ENCODE data around the gene CALD1. TPM values are rescaled to one million over a fixed set of nuclear protein-coding genes. Genes with fewer than 3 reads are reported as not detected.

CALD1 gene
- total RNA-seq, 1 donor from 2014 or later = 118 TPM

- Histone ChIP-seq H3K79me2 (ENCODE audit: low read depth) (no peaks in the 10 kb centered on the region), H4K20me1 (ENCODE audit: low read depth) (no peaks in the 10 kb centered on the region)
- no peaks in the 10 kb centered on the region for H3K4me1 Mint-ChIP-seq
Measured at GRCh38 chr7:134839298-134839697, 59.9 kb downstream of the CALD1 start.

GRCh38 chr7:134842062-134842461, 62.6 kb downstream of the CALD1 start:
- no peak overlapping the region for H3K27ac Mint-ChIP-seq
- no peaks in the 10 kb centered on the region for H4K20me1 ChIP-seq (ENCODE audit: low read depth)
- H3K4me1 Mint-ChIP-seq = no peaks in the 10 kb centered on the region

More at GRCh38 chr7:134839298-134839697, 59.9 kb downstream of the CALD1 start:
- Histone ChIP-seq H3K27me3 (no peaks in the 10 kb centered on the region), H3K4me1 (no peaks in the 10 kb centered on the region), H3K9me3 (ENCODE audit: low read depth) (no peaks in the 10 kb centered on the region), H3F3A (ENCODE audit: low read depth) (no peaks in the 10 kb centered on the region), H3K27ac (no peak overlapping the region), H3K9ac (no peak overlapping the region), H3K4me3 (no peak overlapping the region), H2AFZ (replicated peaks) (no peak overlapping the region), H3K36me3 (no peaks in the 10 kb centered on the region), H3K4me2 (no peak overlapping the region)
- Mint-ChIP-seq H3K27ac (no peak overlapping the region), H3K27me3 (ENCODE audit: insufficient read depth, low read depth) (no peaks in the 10 kb centered on the region), H3K36me3 (no peaks in the 10 kb centered on the region), H3K4me3 (no peak overlapping the region), H3K9me3 (no peaks in the 10 kb centered on the region)
- no peak for TF ChIP-seq EZH2 (IDR thresholded peaks at IDR 0.05)
- TF ChIP-seq EZH2phosphoT487 (IDR thresholded peaks at IDR 0.05) = no peak
- no peak for TF ChIP-seq CTCF (IDR thresholded peaks at IDR 0.05)
- no peak for DNase-seq (ENCODE audit: low spot score)

GRCh38 chr7:134842886-134843430, 63.5 kb downstream of the CALD1 start:
- H3K4me1 ChIP-seq = no peaks in the 10 kb centered on the region
- H3K4me1 Mint-ChIP-seq = no peaks in the 10 kb centered on the region
- H3K36me3 Mint-ChIP-seq = no peaks in the 10 kb centered on the region

More at GRCh38 chr7:134842062-134842461, 62.6 kb downstream of the CALD1 start:
- DNase-seq (ENCODE audit: low spot score) = no peak
- Mint-ChIP-seq H3K4me3 (no peak overlapping the region), H3K36me3 (no peaks in the 10 kb centered on the region), H3K9me3 (no peaks in the 10 kb centered on the region), H3K27me3 (ENCODE audit: insufficient read depth, low read depth) (no peaks in the 10 kb centered on the region)
- Histone ChIP-seq H3K9ac (no peak overlapping the region), H3K27me3 (no peaks in the 10 kb centered on the region), H3K36me3 (no peaks in the 10 kb centered on the region), H2AFZ (replicated peaks) (no peak overlapping the region), H3K27ac (no peak overlapping the region), H3K79me2 (ENCODE audit: low read depth) (no peaks in the 10 kb centered on the region), H3K4me3 (no peak overlapping the region), H3F3A (ENCODE audit: low read depth) (no peaks in the 10 kb centered on the region), H3K9me3 (ENCODE audit: low read depth) (no peaks in the 10 kb centered on the region), H3K4me2 (no peak overlapping the region), H3K4me1 (no peaks in the 10 kb centered on the region)
- TF ChIP-seq CTCF (IDR thresholded peaks at IDR 0.05) (no peak), EZH2 (IDR thresholded peaks at IDR 0.05) (no peak), EZH2phosphoT487 (IDR thresholded peaks at IDR 0.05) (no peak)

More at GRCh38 chr7:134842886-134843430, 63.5 kb downstream of the CALD1 start:
- no peaks in the 10 kb centered on the region for H3K27me3 ChIP-seq
- no peaks in the 10 kb centered on the region for H3K79me2 ChIP-seq (ENCODE audit: low read depth)
- Mint-ChIP-seq H3K27ac (no peak overlapping the region), H3K27me3 (ENCODE audit: insufficient read depth, low read depth) (no peaks in the 10 kb centered on the region), H3K9me3 (no peaks in the 10 kb centered on the region), H3K4me3 (no peak overlapping the region)
- H2AFZ ChIP-seq (replicated peaks) = no peak overlapping the region
- H3K9me3 ChIP-seq (ENCODE audit: low read depth) = no peaks in the 10 kb centered on the region
- TF ChIP-seq CTCF (IDR thresholded peaks at IDR 0.05) (no peak), EZH2 (IDR thresholded peaks at IDR 0.05) (no peak), EZH2phosphoT487 (IDR thresholded peaks at IDR 0.05) (no peak)
- H3K27ac ChIP-seq = no peak overlapping the region
- no peak overlapping the region for H3K4me2 ChIP-seq
- DNase-seq (ENCODE audit: low spot score) = no peak
- H3F3A ChIP-seq (ENCODE audit: low read depth) = no peaks in the 10 kb centered on the region
- H3K36me3 ChIP-seq = no peaks in the 10 kb centered on the region
- H3K4me3 ChIP-seq = no peak overlapping the region
- H4K20me1 ChIP-seq (ENCODE audit: low read depth) = no peaks in the 10 kb centered on the region
- H3K9ac ChIP-seq = no peak overlapping the region

Measured in neural progenitor cell (in vitro differentiated cells).